Activated T-cell treated with anti-CD3 and anti-CD28 coated beads for 4 hours (primary cell): ENCODE data around the gene ADORA2A.

Experiments
- DNase-seq: peaks from one replicate; pipeline ENCODE4 v3.0.0-alpha.2; 2020

The ADORA2A gene

GRCh38 chr22:24419475-24419850 lies 7.9 kb upstream of the ADORA2A start:
- DNase-seq: no peak

- no peak for DNase-seq
Measured at GRCh38 chr22:24420072-24420976, 7.1 kb upstream of the ADORA2A start.

- DNase-seq: no peak
Measured at GRCh38 chr22:24420977-24421343, 6.4 kb upstream of the ADORA2A start.

- peak; percentile 31 for DNase-seq
Measured at GRCh38 chr22:24421428-24421931, 5.9 kb upstream of the ADORA2A start.

GRCh38 chr22:24422102-24422665 lies 5.2 kb upstream of the ADORA2A start:
- no peak for DNase-seq

GRCh38 chr22:24423519-24424000 lies 3.8 kb upstream of the ADORA2A start:
- peak; percentile 54 for DNase-seq

GRCh38 chr22:24424001-24424900 lies 3.1 kb upstream of the ADORA2A start:
- DNase-seq: peak; percentile 31

- DNase-seq: no peak
Measured at GRCh38 chr22:24424901-24425775, 2.3 kb upstream of the ADORA2A start.

- no peak for DNase-seq
Measured at GRCh38 chr22:24426436-24426835, 963 bp upstream of the ADORA2A start.

- DNase-seq: no peak
Measured at GRCh38 chr22:24426851-24427499, 424 bp upstream of the ADORA2A start.

GRCh38 chr22:24428751-24429410 lies 1.5 kb downstream of the ADORA2A start:
- no peak for DNase-seq

GRCh38 chr22:24429411-24430365 lies 2.3 kb downstream of the ADORA2A start:
- DNase-seq: peak; percentile 47

GRCh38 chr22:24430431-24431308 lies 3.3 kb downstream of the ADORA2A start:
- no peak for DNase-seq

GRCh38 chr22:24431309-24432034 lies 4.1 kb downstream of the ADORA2A start:
- DNase-seq: no peak

GRCh38 chr22:24432059-24432853 lies 4.9 kb downstream of the ADORA2A start:
- DNase-seq: peak; percentile 42

- DNase-seq: no peak
Measured at GRCh38 chr22:24433001-24433827, 5.8 kb downstream of the ADORA2A start.
